Heart left ventricle (tissue), 16 donors: ENCODE measurements around the gene CBL. TPM values are rescaled to one million over a fixed set of nuclear protein-coding genes. Genes with fewer than 3 reads are reported as not detected.
"Not testable (repeated sequence)": the region's sequence is repeated elsewhere in the genome, so short reads cannot be mapped to it uniquely, and the experiment has no call there.

Experiments used
- ATAC-seq, 4 donors: fragments of 200-7000 bp; cut with Tn5 transposase; one replicate each; pipeline ENCODE4 v1.9.1; 2020 to 2022; ENCODE audit warnings: moderate library complexity in 4 of 4, mild to moderate bottlenecking in 3 of 4, moderate number of reproducible peaks in 1 of 4
- DNase-seq, 5 donors: peaks; one replicate each; pipeline ENCODE4 v3.0.0-alpha.2; 2020
- H3K27ac ChIP-seq, 12 donors: fragments of 200-600 bp; sonication (generic) in 4 of 12; one replicate each; pipeline versions ENCODE4 v1.5.0 to v1.8.0; 2016 to 2022; ENCODE audit warnings: mild to moderate bottlenecking in 2 of 12
- H3K27me3 ChIP-seq, 9 donors: fragments of 200-600 bp; sonication (generic) in 2 of 9; one replicate each; pipeline versions ENCODE4 v1.5.1 to v1.8.0; 2016 to 2022; ENCODE audit warnings: mild to moderate bottlenecking in 3 of 9
- H3K36me3 ChIP-seq, 9 donors: fragments of 200-600 bp; sonication (generic) in 2 of 9; one replicate each; pipeline versions ENCODE4 v1.5.0 to v1.8.0; 2018 to 2022; ENCODE audit warnings: mild to moderate bottlenecking in 2 of 9
- H3K4me1 ChIP-seq, 12 donors: fragments of 200-600 bp; sonication (generic) in 4 of 12; one replicate each; pipeline versions ENCODE4 v1.5.0 to v1.8.0; 2016 to 2022; ENCODE audit warnings: mild to moderate bottlenecking in 3 of 12
- H3K4me3 ChIP-seq, 12 donors: fragments of 200-600 bp; sonication (generic) in 4 of 12; one replicate each; pipeline versions ENCODE4 v1.5.0 to v1.8.0; 2017 to 2022; ENCODE audit warnings: mild to moderate bottlenecking in 9 of 12, moderate library complexity in 4 of 12
- H3K9me3 ChIP-seq, 12 donors: fragments of 200-600 bp; sonication (generic) in 4 of 12; one replicate each; pipeline versions ENCODE4 v1.5.0 to v1.8.0; 2016 to 2022; ENCODE audit warnings: mild to moderate bottlenecking in 1 of 12
- CTCF ChIP-seq, 12 donors: fragments of 200-600 bp; sonication (generic) in 4 of 12; IDR thresholded peaks; one replicate each; pipeline versions ENCODE4 v1.5.0 to v1.8.0; 2018 to 2022; ENCODE audit warnings: antibody characterized with exemption in 12 of 12, mild to moderate bottlenecking in 5 of 12
- POLR2A ChIP-seq, 2 donors: fragments of 450-650 bp; IDR thresholded peaks; one replicate each; pipeline ENCODE4 v1.6.1; 2017; ENCODE audit warnings: antibody characterized with exemption in 2 of 2, mild to moderate bottlenecking in 2 of 2, moderate library complexity in 2 of 2
- WGBS, 4 donors: extraction: QIAGEN DNeasy Blood & Tissue Kit in 2 of 4; methylation state at CpG; one replicate each; pipeline versions ENCODE4 v1.1.5 to v1.1.7; 2013 to 2018; 5-methylcytosine and 5-hydroxymethylcytosine counted together
- intact Hi-C, 10 donors: fragments of 100-400 bp; cut with DNase I; formaldehyde crosslinking; loops; one replicate each; pipeline versions ENCODE4 v1.11.1 to v1.14.2; 2022
- polyA plus RNA-seq, 2 donors: library from polyadenylated mRNA; stranded (reverse); fragments of 200-250 nt; gene quantifications; one replicate each; pipeline ENCODE4 v1.2.3, GENCODE V29; 2013
- total RNA-seq, 9 donors: library from RNA; depleted of rRNA in 2 of 9; stranded (reverse); fragments of >200 nt in 2 of 9; fragmentation: NEBNext Ultra II Directional in 3 of 9; extraction: Animal tissue kit (Norgen Biotek cat#: 25700) in 3 of 9; gene quantifications; one replicate each; pipeline versions ENCODE4 v1.1.0 to v1.2.4, GENCODE V29; 2016 to 2023
- donor health status: ischemic (EF 13 %, LVEDD 7.1; RV severe dilation, severe dysfunction).
- donor health status: healthy with polysubstance abuse.
- donor health status: DM: no; HTN: yes; CAD: no.
- donor health status: DM: no; HTN: no; CAD: no.
- donor health status: ischemic (EF 25% LVEDD 6.9; RV normal size, moderate dysfunction).
- donor health status: ischemic (EF 25% LVEDD 5.7; RV mildly dilated, moderate dysfunction).
- donor health status: healthy.
- donor health status: DM: yes; HTN: yes; CAD: no.
- donor health status: ischemic (EF 35%, LVEDD 5.7; RV mildly dilated, moderate dysfunction).
- donor health status: nonischemic (EF 11% LVEDD 7.7; RV severe dilation, severe dysfunction).
- donor health status: DM: yes; HTN: yes; CAD: no.
- donor health status: PGD.
- donor health status: ischemic (EF 29% LVEDD 5.4; RV normal size, mild dysfunction).
- donor health status: nonischemic (EF 23%, LVEDD 6.1; RV moderate dilation, normal function).

Gene CBL
- total and polyA plus RNA-seq, 11 donors, result 3.1 to 20.4 (median 7.4) TPM

DNA sequence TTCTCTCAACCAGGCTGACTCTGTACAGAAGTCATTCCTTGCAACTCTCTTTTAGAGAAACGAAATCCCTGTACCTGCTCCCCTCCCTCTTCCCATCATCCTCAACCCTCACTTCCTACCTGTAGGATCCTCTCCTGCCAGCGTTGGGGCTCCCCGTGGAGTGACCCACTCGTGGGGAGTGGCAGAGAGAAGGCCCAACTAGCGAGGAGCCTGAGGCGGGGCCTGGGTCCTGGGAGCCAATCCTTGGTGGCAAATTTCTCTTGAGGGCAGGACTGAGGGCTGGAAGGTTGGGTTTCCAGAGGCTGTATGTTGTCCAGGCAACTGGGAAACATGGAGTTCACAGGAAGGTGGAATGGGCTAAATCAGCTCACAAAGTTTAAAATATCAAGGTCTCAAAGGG, 10.5 kb upstream of the CBL start:
- H3K36me3 ChIP-seq, result no peaks in the 10 kb centered on the region
- TF ChIP-seq CTCF (IDR thresholded peaks at IDR 0.05) (no peak), POLR2A (IDR thresholded peaks at IDR 0.05) (no peak)
- no peaks in the 10 kb centered on the region for H3K27me3 ChIP-seq
- 29 to 44% (median 37%) methylated on average over 6 of the region's 6 CpGs for WGBS, 4 donors
- intact Hi-C loops, result loop anchor here (1.0 to 10.0 kb wide), 11 partner anchors 27 to 111 kb away; partner anchors contain the start of genes ABCG4 (in 3 of the 10), NLRX1 (in 2 of the 10), DPAGT1 (in 1 of the 10) and HMBS (in 1 of the 10)
- no peak overlapping the region for H3K4me3 ChIP-seq
- no peak overlapping the region for H3K27ac ChIP-seq
- H3K4me1 ChIP-seq, result peaks cover 0 to 16% (median 0%) of the 10 kb centered on the region in 12 donors
- no peaks in the 10 kb centered on the region for H3K9me3 ChIP-seq
- DNase-seq (no peak), ATAC-seq (peak in 3 of 4 donors; percentile 45 to 63 (median 62))

DNA sequence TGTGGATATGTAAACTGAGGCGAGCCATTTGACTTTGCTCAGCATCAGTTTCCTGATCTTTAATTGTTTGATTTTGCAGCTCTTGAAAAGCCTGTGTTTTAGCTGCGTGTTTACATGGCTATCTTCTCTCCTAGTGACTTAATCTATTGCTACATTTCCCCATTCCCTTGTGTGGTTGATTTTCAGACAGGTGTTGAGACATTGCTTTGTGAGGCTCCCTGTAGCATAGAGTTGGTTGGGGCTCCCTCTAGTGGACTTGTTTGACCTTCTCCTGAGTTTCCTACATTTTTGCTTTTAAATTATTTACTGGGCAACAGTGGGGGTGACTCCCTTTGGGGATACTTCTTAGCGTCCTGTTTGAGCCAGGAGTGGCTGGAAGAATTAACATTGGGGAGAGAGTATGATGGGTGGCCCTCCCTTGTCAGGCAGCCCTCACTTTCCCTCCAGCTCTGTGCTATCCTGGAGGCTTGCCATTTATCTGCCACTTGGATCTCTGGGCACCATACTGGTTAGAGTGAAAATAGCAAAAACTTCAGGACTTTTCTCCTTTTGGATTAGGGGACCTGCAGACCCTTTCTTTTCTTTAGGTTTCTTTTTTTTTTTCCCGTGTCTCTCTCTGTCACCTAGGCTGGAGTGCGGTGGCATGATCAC, 9.2 kb upstream of the CBL start:
- TF ChIP-seq POLR2A (IDR thresholded peaks at IDR 0.05) (no peak), CTCF (IDR thresholded peaks at IDR 0.05) (peak; percentile 67 to 87 (median 80))
- Histone ChIP-seq H3K9me3 (no peaks in the 10 kb centered on the region), H3K27ac (no peak overlapping the region), H3K36me3 (no peaks in the 10 kb centered on the region), H3K27me3 (no peaks in the 10 kb centered on the region), H3K4me1 (peaks cover 0 to 16% (median 0%) of the 10 kb centered on the region in 12 donors), H3K4me3 (no peak overlapping the region)
- WGBS, 4 donors, result 44 to 47% (median 45%) methylated on average over 5 of the region's 5 CpGs
- intact Hi-C loops, result loop anchor here in 9 of 10 donors (1.0 to 10.0 kb wide), 10 partner anchors 28 to 112 kb away; partner anchors contain the start of genes ABCG4 (in 3 of the 9), NLRX1 (in 2 of the 9), DPAGT1 (in 1 of the 9) and HMBS (in 1 of the 9)
- ATAC-seq (peak in 3 of 4 donors; percentile 87 to 90 (median 90)), DNase-seq (peak in 3 of 5 donors; percentile 50 to 68 (median 63))

- no peaks in the 10 kb centered on the region for H3K36me3 ChIP-seq
- intact Hi-C loops, result loop anchor here in 5 of 10 donors (5.0 to 10.0 kb wide), 6 partner anchors 47 to 114 kb away; partner anchors contain the start of genes ABCG4 (in 3 of the 5), DPAGT1 (in 1 of the 5) and HMBS (in 1 of the 5)
- WGBS, 4 donors, result 81 to 94% (median 91%) methylated on average over 6 of the region's 6 CpGs
- no peak for DNase-seq
- H3K27me3 ChIP-seq, result no peaks in the 10 kb centered on the region
- ATAC-seq, result no peak
- H3K9me3 ChIP-seq, result no peaks in the 10 kb centered on the region
- H3K27ac ChIP-seq, result no peak overlapping the region
- TF ChIP-seq CTCF (IDR thresholded peaks at IDR 0.05) (no peak), POLR2A (IDR thresholded peaks at IDR 0.05) (no peak)
- H3K4me1 ChIP-seq, result peaks cover 0 to 6% (median 0%) of the 10 kb centered on the region in 12 donors
- no peak overlapping the region for H3K4me3 ChIP-seq
Measured at GRCh38 chr11:119198925-119199324, 7.2 kb upstream of the CBL start.

DNA sequence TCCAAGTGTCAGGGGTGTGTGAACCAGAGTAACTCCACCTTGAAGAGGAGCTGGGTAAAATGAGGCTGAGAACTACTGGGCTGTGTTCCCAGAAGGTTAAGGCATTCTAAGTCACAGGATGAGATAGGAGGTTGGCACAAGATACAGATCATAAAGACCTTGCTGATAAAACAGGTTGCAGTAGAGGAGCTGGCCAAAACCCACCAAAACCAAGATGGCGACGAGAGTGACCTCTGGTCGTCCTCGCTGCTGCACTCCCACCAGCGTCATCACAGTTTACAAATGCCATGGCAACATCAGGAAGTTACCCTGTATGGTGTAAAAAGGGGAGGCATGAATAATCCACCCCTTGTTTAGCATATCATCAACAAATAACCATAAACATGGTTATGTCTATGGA, 4.9 kb upstream of the CBL start:
- H3K4me1 ChIP-seq, result peaks cover 0 to 17% (median 5%) of the 10 kb centered on the region in 12 donors
- not testable (repeated sequence) for H3K27ac ChIP-seq, H3K27me3 ChIP-seq, ATAC-seq, H3K36me3 ChIP-seq, DNase-seq, H3K4me3 ChIP-seq, H3K9me3 ChIP-seq
- 86 to 95% (median 88%) methylated on average over 5 of the region's 5 CpGs for WGBS, 4 donors
- intact Hi-C loops, result loop anchor here in 5 of 10 donors (5.0 to 10.0 kb wide), 5 partner anchors 81 to 274 kb away; no protein-coding TSS in a partner anchor
